GM21723 (cell line): ENCODE data around the gene CCDC102A.

Experiments used
- ATAC-seq: cut with Tn5 transposase; IDR thresholded peaks from one replicate; pipeline ENCODE4 v1.9.1; 2021; ENCODE audit warnings: mild to moderate bottlenecking, moderate library complexity; ENCODE audit not compliant: unreplicated experiment

The CCDC102A gene

GRCh38 chr16:57468346-57468745 is 68.0 kb downstream of the CCDC102A start:
- no peak for ATAC-seq

DNA sequence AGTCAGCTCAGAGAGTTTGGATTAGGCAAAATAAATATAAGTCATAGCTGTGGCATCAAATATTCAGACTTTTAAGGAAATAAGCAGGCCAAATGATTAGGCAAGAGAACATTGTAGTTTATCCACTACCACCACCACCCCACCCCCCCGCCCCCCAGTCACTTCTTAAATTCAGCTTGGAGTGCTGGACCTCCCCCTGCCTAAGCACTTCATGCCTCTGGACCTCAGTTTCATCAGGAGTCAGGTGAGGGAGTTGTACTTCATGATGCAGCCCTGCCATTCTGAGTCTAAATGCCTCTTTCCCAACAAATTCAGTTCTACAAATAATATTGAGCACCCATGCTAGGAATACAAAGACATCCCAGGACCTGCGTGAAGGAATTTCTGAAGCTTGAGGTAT is 71.8 kb downstream of the CCDC102A start:
- ATAC-seq = no peak

- peak; percentile 7 for ATAC-seq
Observed at GRCh38 chr16:57462978-57463362, 73.4 kb downstream of the CCDC102A start.

DNA sequence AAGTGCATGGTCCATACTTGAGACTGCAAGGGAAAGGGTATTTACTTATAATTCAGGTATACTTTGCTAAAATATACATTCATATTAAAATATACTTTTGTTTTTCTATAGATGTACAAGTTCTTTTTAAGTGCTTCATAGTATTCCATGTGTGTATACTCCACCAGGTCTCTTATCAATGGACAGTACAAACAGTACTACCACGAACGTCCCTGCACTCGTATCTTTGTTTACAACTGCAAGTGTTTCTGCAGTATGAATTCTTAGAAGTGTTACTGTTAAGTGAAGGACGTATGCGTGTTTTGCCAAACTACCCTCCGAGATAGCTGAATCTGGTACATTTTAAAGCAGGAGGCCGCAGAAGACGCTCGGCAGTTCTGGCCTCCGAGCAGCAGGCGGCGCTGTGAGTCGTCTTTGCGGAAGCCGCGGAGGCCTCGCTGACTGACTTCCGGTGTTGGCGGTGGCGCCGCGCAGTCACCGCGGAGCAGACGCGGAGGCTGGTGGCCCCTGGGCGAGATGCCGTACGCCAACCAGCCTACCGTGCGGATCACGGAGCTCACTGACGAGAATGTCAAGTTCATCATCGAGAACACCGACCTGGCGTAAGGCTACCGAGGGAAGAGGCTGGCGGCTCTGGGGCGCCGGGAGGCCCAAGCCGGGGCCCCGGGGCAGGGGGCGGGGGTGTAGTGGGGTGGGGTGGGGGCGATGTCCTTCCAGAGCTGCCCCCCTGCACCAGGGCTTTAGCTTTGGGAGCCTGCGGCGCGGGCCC is 74.0 kb downstream of the CCDC102A start, which contains the start of gene POLR2C:
Gene POLR2C (plus strand): TSS at position 471 of the 769 bp plus-strand sequence. CDS start 46 bp downstream, at position 517.
- peak; percentile 93 for ATAC-seq
